Measurements from ENCODE around the gene TXNDC17. TPM values are rescaled to one million over a fixed set of nuclear protein-coding genes. Genes with fewer than 3 reads are reported as not detected.
"Not testable (repeated sequence)": the region's sequence is repeated elsewhere in the genome, so short reads cannot be mapped to it uniquely, and the experiment has no call there.

Gene TXNDC17
- total RNA-seq, 1 donor from 2014 or later: 177 TPM

GRCh38 chr17:6636616-6637457, 4.0 kb upstream of the TXNDC17 start:
- no peak for DNase-seq (ENCODE audit: extremely low read depth, low read depth, low spot score)

DNA sequence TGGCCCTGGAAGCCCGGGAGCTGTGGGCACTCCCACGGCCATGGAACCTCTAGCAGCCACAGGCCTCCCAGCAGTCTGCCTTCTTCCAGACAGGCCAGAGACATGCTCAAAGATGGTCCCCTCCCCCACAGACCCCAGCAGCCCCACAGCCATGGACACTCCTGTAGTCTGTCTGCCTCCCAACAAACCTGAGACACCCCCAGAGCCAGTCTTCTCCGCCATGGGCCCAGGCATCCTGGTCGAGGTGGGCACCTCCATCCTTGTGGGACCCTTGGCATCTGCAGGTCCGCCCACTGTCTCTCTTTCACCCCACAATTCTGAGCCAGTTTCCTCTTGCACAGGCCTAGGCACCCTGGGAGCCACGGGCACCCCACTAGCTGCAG, 3.4 kb upstream of the TXNDC17 start:
- no peak for DNase-seq (ENCODE audit: extremely low read depth, low read depth, low spot score)

DNA sequence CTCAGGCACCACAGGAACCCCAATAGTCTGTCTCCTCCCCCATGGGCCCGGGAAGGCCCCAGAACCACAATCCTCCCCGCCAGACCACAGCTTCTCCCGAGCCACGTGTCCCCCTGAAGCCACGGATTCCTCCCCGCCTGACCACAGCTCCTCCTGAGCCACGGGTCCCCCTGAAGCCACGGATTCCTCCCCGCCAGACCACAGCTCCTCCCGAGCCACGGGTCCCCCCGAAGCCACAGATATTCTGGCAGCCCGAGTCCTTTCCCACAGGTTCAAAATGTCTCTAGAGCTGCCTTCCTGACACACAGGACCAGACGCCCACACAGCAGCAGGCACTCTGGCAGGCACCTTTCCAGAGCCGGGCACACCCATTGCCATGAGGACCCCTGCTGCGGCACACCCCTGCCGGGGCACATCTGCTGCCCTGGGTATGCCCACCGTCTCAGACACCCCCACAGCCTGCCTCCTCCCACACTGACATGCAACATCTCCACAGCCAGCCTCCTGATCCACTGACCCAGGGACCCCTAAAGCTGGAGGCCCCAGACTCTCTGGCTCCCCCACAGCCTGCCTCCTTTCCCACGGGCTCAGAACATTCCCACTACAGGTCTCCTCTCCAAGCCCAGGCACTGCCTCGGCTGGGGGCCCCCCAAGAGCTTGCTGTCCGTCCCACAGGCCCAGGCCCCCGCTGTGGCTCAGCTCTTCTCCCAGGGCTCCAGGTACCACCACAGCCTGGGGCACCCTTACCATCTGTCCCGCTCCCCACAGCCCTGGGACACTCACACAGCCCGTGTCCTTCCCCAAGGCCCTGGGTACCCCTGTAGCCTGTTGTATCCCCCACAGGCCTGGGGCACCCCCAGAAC, 2.6 kb upstream of the TXNDC17 start:
- no peak for DNase-seq (ENCODE audit: extremely low read depth, low read depth, low spot score)

GRCh38 chr17:6639014-6639585, 1.8 kb upstream of the TXNDC17 start:
- DNase-seq (ENCODE audit: extremely low read depth, low read depth, low spot score): no peak

GRCh38 chr17:6639586-6640535, 999 bp upstream of the TXNDC17 start:
- no peak for DNase-seq (ENCODE audit: extremely low read depth, low read depth, low spot score)

DNA sequence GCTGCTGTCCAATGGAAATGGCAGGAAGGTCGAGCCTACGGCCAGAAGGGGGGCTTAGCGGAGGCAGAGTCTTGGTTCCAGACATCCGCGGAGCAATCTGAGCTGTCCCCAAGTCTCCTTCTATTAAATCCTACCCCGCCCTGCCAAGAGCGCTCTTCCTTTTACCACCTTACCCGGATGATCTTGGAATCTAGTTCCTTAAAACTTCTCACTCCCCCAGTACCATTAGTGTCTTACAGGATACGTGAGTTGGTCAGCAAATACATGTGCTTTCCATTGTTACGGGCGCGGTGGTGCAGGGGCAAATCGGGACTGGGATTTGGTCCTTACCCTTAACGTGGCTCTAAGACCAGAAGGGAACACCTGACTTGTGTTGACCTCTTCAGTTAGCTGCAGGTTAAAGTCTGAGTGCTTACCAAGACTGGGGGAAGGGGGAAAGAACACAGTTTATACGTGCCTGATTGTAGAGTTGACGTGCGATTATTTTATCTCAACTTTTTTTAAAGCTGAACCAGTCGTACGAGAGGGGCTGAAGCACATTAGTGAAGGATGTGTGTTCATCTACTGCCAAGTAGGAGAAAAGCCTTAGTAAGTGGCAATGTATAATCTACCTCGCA, 495 bp downstream of the TXNDC17 start:
- no peak for DNase-seq (ENCODE audit: extremely low read depth, low read depth, low spot score)

- DNase-seq (ENCODE audit: extremely low read depth, low read depth, low spot score): no peak
Observed at GRCh38 chr17:6642592-6642991, 1.7 kb downstream of the TXNDC17 start.

- no peak for DNase-seq (ENCODE audit: extremely low read depth, low read depth, low spot score)
Observed at GRCh38 chr17:6643451-6644125, 2.7 kb downstream of the TXNDC17 start.

DNA sequence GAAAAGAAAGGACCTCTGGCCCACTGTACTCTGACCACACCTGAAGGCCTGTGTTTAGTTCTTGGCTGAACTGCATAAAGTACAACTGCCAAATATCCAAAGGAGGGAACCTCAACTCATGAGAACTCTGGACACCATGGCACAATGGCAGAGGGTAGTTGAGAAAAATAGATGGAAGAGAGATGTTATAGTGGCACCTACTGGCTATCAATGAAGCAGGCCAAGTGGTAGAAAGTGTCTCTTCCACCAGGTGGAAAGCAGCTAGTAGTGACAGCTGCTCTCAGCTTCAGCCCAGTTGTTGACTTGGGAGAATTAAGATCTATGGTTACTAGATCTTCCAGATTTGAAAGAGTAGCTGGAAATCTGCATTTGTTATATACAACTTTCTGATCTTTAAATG, 7.3 kb downstream of the TXNDC17 start:
- no peak for DNase-seq (ENCODE audit: extremely low read depth, low read depth, low spot score)

GRCh38 chr17:6651354-6651918, 10.6 kb downstream of the TXNDC17 start, which contains the start of the genes C17orf100 and MED31:
TSS of gene C17orf100 (plus strand) at chr17:6651762. CDS start at chr17:6651914, 152 bp downstream.
TSS of gene MED31 (minus strand) at chr17:6651605. CDS start at chr17:6651528, 77 bp downstream.
- DNase-seq (ENCODE audit: extremely low read depth, low read depth, low spot score): peak; percentile 58

DNA sequence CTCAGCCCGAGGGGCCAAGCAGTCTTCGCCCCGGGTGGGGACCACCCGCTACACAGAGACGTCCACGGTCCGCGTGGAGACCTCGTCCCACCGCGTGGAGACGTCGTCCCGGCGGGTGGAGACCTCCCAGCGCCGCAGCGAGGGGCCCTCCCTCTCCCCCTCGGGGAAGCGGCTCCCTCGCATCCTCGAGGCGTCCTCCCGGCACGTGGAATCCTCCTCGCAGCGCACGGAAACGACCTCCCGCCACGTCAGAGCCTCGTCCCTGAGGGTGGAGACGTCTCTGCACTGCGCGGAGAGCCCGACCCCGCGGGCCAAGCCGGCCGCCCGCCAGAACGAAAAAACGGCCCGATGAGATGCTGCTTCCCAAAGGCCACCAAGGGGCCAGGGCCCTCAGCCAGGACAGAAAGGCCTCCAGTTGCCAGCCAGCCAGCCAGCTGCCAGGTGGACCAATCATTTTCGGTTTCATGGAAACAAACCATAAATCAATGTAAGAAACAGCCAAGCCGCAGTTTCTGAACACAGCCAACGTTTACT, 11.1 kb downstream of the TXNDC17 start:
- DNase-seq (ENCODE audit: extremely low read depth, low read depth, low spot score): no peak

GRCh38 chr17:6654841-6655731, 14.2 kb downstream of the TXNDC17 start:
- DNase-seq (ENCODE audit: extremely low read depth, low read depth, low spot score): no peak

- not testable (repeated sequence) for DNase-seq (ENCODE audit: extremely low read depth, low read depth, low spot score)
Observed at GRCh38 chr17:6655732-6656361, 15.0 kb downstream of the TXNDC17 start.

DNA sequence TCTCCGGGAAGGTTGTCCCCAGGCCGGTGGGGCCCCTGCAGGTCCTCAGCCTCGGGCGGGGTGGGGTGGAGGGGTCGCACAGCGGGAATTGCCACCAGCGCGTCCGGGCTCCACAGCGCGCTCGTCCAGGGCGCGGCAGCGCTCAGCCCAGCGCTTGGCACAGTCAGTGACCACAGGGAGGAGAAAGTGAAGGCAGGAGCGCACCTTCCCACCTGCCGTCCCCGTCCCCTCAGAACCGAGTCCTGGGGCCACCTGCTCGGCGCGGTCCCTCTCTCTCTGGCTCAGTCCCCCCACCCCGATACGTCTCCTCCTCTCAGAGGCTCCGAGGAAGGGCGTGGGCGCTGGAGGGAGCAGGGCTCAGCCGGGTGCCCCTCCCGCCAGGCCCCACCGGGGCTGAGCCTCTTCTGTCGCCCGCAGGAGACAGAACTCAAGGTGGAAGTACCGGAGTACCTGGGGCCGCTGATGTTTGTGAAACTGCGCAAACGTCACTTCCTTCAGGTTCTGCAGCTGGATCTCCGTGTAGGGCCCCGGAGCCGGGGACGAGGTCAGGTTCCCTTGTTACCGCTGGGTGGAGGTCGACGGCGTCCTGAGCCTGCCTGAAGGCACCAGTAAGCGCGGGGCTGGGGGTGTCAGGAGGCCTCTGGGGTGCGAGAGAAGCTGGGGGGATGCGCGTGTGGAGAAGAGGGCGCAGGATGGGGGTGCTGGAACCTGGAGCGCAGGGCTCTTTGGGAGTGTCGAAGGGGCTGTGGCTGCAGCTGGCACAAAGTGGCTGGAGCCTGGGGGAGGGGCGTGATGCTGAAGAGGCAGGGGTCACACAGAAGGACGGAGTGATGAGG, 16.2 kb downstream of the TXNDC17 start:
- DNase-seq (ENCODE audit: extremely low read depth, low read depth, low spot score): not testable (repeated sequence)

- no peak for DNase-seq (ENCODE audit: extremely low read depth, low read depth, low spot score)
Observed at GRCh38 chr17:6657633-6658287, 16.9 kb downstream of the TXNDC17 start.

DNA sequence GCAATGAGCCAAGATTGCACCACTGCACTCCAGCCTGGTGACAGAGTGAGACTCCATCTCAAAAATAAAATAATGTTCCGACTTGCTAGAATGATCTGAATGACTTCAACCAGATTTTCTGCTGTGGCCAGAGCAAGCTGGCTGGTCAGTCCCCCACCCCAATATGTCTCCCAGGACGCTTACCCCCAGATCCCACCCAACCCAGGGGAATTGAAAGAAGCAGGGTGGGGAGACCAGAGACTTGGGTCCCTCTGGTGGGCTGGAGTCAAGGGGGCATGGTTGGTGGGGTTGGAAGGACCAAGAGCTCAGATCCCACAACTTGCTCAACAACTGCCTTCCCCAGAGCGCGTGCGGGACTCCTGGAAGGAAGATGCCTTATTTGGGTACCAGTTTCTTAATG, 17.6 kb downstream of the TXNDC17 start:
- not testable (repeated sequence) for DNase-seq (ENCODE audit: extremely low read depth, low read depth, low spot score)

Measured in glomerular endothelial cell (primary cell).